HG03432 (cell line): ENCODE results near the gene MMP11.

Experiments used
- ATAC-seq: cut with Tn5 transposase; IDR thresholded peaks from one replicate; pipeline ENCODE4 v1.9.1; 2021; ENCODE audit warnings: mild to moderate bottlenecking, moderate library complexity; ENCODE audit not compliant: unreplicated experiment

MMP11 gene

DNA sequence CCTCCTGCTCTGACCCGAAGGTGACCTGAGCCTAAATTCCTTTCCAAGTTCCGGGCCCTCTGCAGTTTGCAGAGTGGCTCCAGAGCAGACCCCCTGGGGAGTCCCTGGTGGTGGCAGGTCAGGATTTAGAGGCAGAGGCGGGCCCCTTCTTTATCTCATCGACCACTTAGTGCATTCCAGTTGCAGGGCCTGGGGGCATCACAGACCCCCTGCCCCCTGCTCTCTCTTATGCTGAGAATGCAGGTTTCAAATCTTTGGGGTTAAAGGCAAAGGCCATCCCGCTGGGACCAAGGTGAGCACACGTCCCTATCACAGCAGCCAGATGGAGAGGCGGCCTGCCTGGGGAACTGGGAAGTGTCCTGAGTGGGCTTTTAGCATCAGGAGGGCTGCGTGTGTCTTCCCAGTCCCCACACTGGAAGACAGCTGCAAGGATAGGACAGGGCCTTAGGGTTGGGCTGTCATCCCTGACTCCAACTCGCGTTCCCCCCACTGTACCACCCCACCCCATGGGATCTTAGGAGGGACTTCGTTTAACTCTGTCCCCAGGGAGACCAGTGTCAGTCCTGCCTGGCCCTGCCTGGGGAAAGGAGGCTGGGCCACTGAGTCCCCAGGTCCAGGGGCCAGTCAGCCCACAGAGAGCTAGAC is 54.8 kb downstream of the MMP11 start:
- no peak for ATAC-seq

GRCh38 chr22:23828800-23829680 is 56.4 kb downstream of the MMP11 start:
- no peak for ATAC-seq

DNA sequence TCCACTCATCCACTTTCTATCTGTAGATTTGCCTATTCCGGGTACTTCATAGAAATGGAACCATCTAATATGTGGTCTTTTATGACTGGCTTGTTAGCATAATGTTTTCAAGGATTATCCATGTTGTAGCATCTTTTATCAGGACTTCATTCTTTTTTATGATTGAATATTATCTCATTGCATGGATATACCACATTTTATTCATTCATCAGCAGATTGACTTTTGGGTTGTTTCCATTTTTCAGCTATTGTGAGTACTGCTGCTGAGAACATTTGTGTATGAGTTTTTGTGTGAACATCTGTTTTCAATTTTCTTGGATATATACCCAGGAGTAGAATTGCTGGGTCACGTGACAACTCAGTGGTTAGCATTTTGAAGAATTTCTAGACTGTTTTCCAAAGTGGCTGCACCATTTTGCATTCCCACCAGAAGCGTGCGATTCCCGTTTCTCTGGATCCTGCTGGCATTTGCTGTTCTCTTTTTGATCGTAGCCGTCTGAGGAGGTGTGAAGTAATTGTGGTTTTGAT is 57.3 kb downstream of the MMP11 start:
- no peak for ATAC-seq

- ATAC-seq, result no peak
Observed at GRCh38 chr22:23831261-23831660, 58.6 kb downstream of the MMP11 start.

GRCh38 chr22:23831781-23832180 is 59.1 kb downstream of the MMP11 start:
- no peak for ATAC-seq

GRCh38 chr22:23832226-23833016 is 59.8 kb downstream of the MMP11 start:
- no peak for ATAC-seq

GRCh38 chr22:23833017-23833751 is 60.5 kb downstream of the MMP11 start:
- ATAC-seq, result no peak
